HG03342 (cell line): ENCODE results near the gene TMEM131.
"Not testable (repeated sequence)": the region's sequence is repeated elsewhere in the genome, so short reads cannot be mapped to it uniquely, and the experiment has no call there.

ENCODE experiments used
- ATAC-seq: cut with Tn5 transposase; IDR thresholded peaks from one replicate; pipeline ENCODE4 v1.9.1; 2021; ENCODE audit warnings: mild to moderate bottlenecking, moderate library complexity; ENCODE audit not compliant: unreplicated experiment

TMEM131 gene

DNA sequence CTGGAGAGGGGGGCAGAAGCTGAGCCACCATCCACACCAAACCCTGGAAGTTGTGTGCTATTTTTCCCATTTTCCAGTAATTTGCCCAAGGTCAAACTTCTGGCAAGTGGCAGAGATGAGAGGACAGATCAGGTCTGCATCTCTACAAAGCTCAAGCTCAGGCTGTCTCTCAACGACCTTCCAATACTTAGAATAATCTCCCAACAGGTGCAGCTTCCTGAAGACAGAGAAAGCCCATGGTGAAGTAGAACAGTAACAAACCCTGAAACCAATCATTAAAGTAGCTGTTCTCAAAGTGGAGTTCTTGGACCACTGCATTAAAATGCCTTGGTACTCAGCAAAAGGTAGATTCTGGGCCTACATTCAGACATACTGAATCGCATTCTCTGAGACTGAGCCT is 37.6 kb downstream of the TMEM131 start:
- no peak for ATAC-seq

GRCh38 chr2:97957432-97958183 is 38.1 kb downstream of the TMEM131 start:
- no peak for ATAC-seq

DNA sequence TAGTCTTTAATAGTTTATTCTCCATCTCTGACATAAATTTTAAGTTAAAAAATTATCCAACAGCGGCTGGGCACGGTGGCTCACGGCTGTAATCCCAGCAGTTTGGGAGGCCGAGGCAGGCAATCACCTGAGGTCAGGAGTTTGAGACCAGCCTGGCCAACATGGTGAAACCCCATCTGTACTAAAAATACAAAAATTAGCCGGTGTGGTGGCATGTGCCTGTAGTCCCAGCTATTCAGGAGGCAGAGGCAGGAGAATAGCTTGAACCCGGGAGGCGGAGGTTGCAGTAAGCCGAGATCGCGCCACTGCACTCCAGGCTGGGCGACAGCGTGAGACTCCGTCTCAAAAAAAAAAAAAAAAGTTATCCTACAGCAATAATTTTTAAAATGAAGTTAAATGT is 39.0 kb downstream of the TMEM131 start:
- not testable (repeated sequence) for ATAC-seq

DNA sequence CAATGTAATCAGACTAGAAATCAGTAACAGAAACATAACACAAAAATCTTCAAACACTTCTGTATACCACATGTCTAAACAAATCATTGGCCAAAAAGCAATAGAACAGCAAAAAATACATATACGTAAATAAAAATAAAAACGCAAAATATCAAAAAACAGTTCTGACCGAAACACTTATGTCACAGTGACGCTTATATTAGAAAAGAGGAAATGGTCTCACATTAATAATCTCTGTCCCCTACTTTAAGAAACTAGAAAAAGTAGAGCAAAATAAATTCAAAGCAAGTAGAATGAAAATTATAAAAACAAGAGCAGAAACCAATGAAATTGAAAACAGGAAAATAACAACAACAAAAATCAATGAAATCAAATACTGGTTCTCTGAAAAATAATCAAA is 41.9 kb downstream of the TMEM131 start:
- no peak for ATAC-seq

DNA sequence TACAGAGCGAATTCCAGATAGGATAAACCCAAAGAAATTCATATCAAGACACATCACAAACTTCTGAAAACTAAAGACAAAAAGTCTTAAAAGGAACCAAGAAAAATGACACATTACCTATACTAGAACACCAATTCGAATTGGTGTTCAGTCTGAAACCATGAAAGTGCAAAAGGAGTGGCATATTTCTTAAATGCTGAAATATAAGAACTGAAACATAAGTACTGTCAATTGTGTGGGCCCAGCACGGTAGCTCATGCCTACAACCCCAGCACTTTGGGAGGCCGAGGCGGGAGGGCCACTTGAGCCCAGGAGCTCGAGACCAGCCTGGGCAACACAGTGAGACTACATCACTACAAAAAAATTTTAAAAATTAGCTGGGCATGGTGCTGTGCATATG is 43.4 kb downstream of the TMEM131 start:
- no peak for ATAC-seq

DNA sequence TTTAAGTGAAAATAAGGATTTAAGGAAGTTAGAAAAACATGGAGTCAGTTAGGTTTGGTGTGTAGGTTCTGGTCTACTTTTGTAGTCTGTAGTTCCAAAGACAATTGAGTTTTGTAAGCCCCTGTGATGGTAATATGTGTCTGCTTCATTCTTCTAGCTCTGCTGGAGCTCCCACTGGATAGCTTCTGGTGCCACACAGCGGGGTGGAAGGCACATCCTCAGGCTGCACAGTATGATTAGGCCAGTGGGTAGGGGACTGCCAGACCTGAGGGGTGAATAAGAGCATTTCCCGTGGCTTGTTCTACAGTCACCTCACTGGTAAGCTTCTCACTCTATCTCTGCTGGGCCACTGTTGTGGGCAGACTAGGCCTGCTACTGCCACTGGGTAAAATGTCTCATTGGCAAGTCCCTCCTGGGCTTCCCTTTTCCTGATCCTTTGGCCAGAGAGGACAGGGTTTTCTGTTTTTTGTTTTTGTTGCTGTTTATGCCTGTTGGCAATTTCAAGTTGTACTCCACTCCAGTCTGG is 44.5 kb downstream of the TMEM131 start:
- ATAC-seq = no peak

DNA sequence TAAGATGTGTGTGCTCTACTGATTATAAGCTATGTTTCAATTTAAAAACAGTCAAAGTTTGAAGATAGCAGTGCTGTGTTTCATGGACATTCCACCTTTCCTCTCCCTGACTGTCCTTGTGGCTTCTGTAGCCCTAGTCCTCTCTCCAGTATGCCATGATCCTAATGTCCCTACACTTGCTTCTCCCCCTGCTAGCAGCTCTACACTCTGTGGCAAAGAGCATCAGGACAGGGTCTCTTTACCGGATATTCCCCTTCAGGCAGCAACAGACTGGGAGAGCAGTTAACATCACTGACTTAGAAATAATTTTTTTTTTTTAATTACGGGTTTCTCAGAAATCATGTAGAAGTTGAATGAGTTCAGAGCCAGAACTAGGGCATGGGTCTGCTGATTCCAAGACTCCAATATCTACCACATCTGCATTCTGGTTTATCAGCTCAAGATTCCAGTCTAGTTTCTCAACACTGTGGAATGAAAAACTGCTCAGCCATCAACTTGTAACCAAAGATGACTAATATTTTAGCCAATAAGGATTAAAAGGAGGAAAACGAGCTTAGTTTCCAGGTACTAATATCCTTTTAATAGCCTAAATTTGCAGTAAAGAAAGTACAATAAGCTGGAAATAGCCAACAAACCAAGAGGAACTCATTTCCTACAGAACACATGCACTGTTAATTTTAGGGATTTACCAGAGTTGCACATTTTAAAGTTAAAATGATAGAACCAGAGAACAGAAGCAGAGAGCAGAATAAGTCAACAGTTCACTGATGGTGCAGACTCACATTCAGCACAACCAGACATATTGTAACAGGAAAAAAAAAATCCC is 45.2 kb downstream of the TMEM131 start:
- no peak for ATAC-seq

- ATAC-seq = no peak
These were observed 46.8 kb downstream of the TMEM131 start for GRCh38 chr2:97948926-97949325.

DNA sequence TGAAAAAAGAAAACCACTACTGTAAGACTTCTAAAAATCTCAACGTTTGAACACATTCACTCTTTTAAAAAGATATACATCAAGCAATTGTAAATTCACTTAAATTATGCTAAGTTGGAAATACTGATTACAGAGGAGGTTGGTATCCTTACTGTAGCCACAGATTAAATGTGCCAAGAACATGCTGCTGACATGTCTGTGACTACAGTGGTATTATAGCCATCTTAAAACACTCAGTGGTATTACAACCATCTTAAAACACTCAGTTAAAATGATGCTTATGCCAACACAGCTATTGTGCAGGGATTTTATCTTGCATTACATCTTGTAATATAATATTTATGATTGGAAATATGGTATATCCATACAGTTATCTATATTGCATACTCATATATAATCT is 50.0 kb downstream of the TMEM131 start:
- ATAC-seq = no peak

DNA sequence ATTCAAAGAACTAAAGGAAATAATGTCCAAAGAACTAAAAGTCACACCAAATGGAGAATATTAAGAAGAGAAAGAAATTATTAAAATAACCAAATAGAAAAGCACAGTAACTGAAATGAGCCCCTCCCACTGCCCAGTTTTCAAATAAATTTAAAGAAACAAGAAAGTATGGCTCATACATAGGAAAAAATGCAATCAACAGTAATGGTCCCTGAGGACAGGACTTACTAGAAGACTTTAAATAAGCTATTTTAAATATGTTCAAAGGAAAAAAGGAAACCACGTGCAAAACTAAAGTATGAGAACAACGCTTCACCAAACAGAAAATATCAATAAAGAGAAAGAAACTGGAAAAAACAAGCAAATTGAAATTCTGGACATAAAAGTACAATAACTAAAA is 58.9 kb downstream of the TMEM131 start:
- no peak for ATAC-seq

DNA sequence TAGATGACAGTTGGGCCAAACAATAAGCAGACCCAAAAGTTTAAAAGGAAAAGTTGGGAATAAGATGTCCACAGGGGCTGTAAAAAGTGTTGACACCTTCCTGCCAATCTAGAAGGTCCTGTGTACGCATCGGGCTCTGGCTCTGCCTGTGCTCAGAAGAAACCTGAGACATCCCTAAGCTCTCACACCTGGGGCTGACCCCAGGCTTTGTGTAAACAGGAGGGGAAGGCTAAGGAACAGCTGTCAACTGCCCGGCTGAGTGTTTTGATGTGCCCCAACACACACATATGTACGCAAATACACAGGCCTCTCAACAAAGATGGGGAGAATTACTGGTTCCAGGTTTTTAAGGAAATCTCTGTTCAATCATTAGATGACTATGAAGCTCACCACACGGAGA is 59.5 kb downstream of the TMEM131 start:
- peak; percentile 45 for ATAC-seq

DNA sequence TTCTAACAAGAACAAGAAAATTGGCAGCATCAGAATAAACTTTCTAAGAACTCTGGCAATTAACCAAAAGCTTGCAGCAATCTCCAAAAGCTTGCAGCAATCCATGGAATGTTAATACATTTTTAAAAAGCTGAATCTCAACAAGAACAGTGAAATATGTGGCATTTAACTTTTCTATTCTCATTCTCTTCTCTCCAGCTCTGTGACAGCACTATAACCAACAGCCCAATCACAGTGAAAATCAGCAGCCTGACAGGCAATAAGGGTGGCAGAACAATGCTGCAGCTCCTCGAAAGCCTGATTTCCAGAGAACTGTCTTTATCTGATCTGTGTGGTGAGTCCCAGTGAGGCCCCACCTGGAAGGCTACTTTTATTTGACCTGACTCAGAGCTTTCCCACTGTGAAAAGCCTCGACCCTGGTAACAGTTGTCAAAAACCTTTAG is 60.0 kb downstream of the TMEM131 start:
- peak; percentile 26 for ATAC-seq

- peak; percentile 63 for ATAC-seq
These were observed 62.6 kb downstream of the TMEM131 start for GRCh38 chr2:97932975-97933662.

DNA sequence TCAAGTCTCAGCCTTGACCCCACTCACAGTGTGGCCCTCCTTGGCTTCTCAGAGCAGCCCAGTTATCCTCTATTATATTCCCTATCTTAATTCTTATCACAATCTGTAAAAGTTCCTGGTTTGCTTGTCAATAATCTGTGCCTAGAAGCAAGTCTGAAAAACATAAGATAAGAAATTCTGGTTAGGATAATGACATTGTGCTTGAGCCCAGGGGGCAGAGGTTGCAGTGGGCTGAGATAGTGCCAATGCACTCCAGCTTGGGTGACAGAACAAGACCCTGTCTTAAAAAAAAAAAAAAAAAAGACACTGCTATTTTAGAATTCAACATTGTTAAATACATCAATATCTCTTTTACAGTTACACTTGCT is 63.9 kb downstream of the TMEM131 start:
- ATAC-seq = no peak

- ATAC-seq = no peak
These were observed 64.5 kb downstream of the TMEM131 start for GRCh38 chr2:97931118-97931857.

DNA sequence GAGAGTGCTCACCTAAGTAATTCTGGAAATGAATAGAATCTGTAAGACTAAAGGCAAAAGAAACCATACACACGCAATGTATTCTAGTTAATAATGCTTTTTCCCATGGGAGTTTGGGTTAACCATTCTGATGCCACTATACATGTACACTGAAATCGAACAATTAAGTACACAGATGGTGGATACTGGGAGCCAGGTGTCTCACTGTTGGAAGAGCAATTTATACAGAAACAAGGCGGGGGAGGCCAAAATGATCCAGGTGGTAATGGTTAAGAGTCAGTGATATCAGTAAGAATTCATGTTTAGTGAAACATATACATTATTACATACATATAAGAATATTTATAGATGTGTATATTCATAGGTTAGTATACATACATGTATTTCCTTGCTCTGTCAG is 67.2 kb downstream of the TMEM131 start:
- no peak for ATAC-seq

GRCh38 chr2:97926946-97927345 is 68.8 kb downstream of the TMEM131 start:
- ATAC-seq = no peak

GRCh38 chr2:97924194-97924593 is 71.6 kb downstream of the TMEM131 start:
- no peak for ATAC-seq

GRCh38 chr2:97919858-97920257 is 75.9 kb downstream of the TMEM131 start:
- no peak for ATAC-seq

DNA sequence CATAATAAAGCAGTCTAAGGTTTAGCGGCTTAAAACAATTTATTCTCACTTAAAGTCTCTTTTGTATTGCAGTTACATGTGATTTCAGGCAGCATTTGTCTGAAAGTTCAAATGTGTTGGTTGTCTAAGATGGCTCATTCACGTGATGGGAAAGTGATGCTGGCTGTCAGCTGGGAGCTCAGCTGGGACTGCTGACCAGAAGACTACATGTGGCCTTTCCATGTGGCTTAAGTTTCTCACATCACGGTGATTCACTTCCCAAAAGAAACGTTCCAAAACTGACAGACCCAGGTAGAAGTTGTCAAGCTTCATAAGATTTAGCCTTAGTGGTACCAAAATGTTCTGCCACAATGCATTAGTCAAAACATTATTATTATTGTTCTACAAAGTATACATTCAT is 76.9 kb downstream of the TMEM131 start:
- ATAC-seq = no peak

GRCh38 chr2:97917668-97918067 is 78.1 kb downstream of the TMEM131 start:
- ATAC-seq = not testable (repeated sequence)
